ENCODE measurements around the gene IVNS1ABP. TPM values are rescaled to one million over a fixed set of nuclear protein-coding genes. Genes with fewer than 3 reads are reported as not detected.

Gene IVNS1ABP
- total and polyA plus RNA-seq, 9 donors = 31.2 to 73.9 (median 54.2) TPM

DNA sequence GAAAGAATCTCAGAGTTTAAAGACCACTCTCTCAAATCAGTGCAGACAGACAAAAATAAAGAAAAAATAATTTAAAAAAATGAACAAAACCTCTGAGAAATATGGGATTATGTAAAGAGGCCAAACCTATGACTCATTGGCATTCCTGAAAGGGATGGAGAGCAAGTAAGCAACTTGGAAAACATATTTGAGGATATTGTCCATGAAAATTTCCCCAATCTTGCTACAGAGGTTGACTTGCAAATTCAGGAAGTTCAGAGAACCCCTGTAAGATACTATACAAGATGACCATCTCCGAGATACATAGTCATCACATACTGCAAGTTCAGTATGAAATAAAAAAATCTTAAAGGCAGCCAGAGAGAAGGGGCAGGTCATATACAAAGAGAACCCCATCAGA, 43.7 kb upstream of the IVNS1ABP start:
- H3K27me3 ChIP-seq = no peaks in the 10 kb centered on the region
- TF ChIP-seq EP300 (IDR thresholded peaks at IDR 0.05) = no peak
- TF ChIP-seq POLR2A (IDR thresholded peaks at IDR 0.05) = no peak
- TF ChIP-seq, protein P1, sequence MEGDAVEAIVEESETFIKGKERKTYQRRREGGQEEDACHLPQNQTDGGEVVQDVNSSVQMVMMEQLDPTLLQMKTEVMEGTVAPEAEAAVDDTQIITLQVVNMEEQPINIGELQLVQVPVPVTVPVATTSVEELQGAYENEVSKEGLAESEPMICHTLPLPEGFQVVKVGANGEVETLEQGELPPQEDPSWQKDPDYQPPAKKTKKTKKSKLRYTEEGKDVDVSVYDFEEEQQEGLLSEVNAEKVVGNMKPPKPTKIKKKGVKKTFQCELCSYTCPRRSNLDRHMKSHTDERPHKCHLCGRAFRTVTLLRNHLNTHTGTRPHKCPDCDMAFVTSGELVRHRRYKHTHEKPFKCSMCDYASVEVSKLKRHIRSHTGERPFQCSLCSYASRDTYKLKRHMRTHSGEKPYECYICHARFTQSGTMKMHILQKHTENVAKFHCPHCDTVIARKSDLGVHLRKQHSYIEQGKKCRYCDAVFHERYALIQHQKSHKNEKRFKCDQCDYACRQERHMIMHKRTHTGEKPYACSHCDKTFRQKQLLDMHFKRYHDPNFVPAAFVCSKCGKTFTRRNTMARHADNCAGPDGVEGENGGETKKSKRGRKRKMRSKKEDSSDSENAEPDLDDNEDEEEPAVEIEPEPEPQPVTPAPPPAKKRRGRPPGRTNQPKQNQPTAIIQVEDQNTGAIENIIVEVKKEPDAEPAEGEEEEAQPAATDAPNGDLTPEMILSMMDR (IDR thresholded peaks at IDR 0.05) = no peak
- WGBS, 3 donors = 94 to 97% (median 96%) methylated on average over 1 of the region's 1 CpG
- no peaks in the 10 kb centered on the region for H3K9me3 ChIP-seq
- H3K27ac ChIP-seq = no peak overlapping the region
- DNase-seq = no peak
- H3K36me3 ChIP-seq = no peaks in the 10 kb centered on the region
- H3K4me1 ChIP-seq (ENCODE audit: insufficient read depth) = no peaks in the 10 kb centered on the region
- intact Hi-C loops (cut with DNase I) = no loop called here
- H3K4me3 ChIP-seq = no peak overlapping the region

DNA sequence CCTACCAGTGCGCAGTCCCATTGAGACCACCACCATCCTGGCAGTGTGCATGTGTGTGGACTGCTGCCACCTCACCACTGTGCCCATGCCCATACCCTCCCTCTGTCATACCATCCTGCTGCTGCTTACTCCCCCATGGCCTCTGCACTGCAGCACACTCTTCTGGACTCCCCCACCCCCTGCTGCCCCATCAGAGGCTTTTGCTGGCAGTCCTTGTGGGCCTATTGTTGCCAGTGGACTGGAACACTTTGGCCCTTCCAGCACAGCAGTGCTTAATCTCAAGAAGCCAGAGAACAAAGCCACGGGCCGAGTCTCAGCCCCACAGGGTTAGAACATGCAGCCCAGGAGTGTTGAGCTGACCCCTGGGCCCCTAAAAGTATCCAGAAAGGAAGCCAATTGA, 41.9 kb upstream of the IVNS1ABP start:
- Histone ChIP-seq H3K36me3 (no peaks in the 10 kb centered on the region), H3K9me3 (no peaks in the 10 kb centered on the region), H3K27me3 (no peaks in the 10 kb centered on the region), H3K4me3 (no peak overlapping the region), H3K4me1 (ENCODE audit: insufficient read depth) (no peaks in the 10 kb centered on the region), H3K27ac (no peak overlapping the region)
- intact Hi-C loops (cut with DNase I) = no loop called here
- DNase-seq = no peak
- TF ChIP-seq POLR2A (IDR thresholded peaks at IDR 0.05) (no peak), EP300 (IDR thresholded peaks at IDR 0.05) (no peak)
- TF ChIP-seq, protein P1 (IDR thresholded peaks at IDR 0.05) = no peak
- 65 to 72% (median 72%) methylated on average over 3 of the region's 3 CpGs for WGBS, 3 donors

DNA sequence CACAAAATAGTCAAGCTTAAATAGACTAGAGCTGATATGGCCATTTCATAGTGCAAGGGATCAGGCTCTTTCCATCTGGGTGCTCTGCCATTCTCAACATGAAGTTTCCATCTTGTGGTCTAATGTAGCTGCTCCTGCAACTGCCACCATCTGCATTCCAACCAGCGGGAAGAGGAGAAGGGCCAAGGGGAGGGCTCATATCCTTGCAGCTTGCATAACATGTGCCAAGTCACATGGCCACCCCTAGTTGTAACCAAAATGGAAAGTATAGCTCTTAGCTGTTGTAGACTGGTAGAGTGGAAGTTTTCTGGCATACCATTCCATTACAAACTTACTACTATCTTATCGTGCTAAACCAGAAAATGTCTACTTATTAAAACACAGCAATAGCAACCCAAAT, 38.9 kb upstream of the IVNS1ABP start:
- no peaks in the 10 kb centered on the region for H3K36me3 ChIP-seq
- no peak overlapping the region for H3K27ac ChIP-seq
- DNase-seq = no peak
- no peaks in the 10 kb centered on the region for H3K27me3 ChIP-seq
- WGBS, 3 donors = 75 to 87% (median 81%) methylated on average over 2 of the region's 2 CpGs
- intact Hi-C loops (cut with DNase I) = no loop called here
- H3K9me3 ChIP-seq = no peaks in the 10 kb centered on the region
- no peak overlapping the region for H3K4me3 ChIP-seq
- no peak for TF ChIP-seq POLR2A (IDR thresholded peaks at IDR 0.05)
- TF ChIP-seq EP300 (IDR thresholded peaks at IDR 0.05) = no peak
- TF ChIP-seq, protein P1 (IDR thresholded peaks at IDR 0.05) = no peak
- H3K4me1 ChIP-seq (ENCODE audit: insufficient read depth) = peaks cover 1% of the 10 kb centered on the region

DNA sequence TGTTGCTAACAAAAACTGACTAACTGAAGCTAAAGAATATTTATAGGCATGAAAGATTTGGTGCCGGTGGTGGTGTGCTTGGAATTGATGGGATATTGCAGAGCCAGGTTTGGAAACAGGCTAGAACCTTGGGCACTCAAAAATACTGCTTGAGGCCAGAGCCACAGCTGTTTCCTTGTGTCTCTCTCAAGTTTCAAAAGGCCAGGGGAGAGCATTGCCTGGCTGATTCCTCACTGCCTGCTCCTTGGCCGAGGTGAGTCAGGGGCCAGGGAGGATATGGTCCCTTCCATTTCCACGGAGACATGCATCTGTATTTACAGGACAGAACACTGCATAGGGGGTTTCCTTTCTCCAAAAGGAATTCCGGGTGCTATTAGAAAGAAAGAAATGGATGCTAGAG, 36.1 kb upstream of the IVNS1ABP start:
- no peaks in the 10 kb centered on the region for H3K9me3 ChIP-seq
- H3K27me3 ChIP-seq = no peaks in the 10 kb centered on the region
- intact Hi-C loops (cut with DNase I) = no loop called here
- H3K4me1 ChIP-seq (ENCODE audit: insufficient read depth) = peaks cover 1% of the 10 kb centered on the region
- no peak overlapping the region for H3K27ac ChIP-seq
- TF ChIP-seq EP300 (IDR thresholded peaks at IDR 0.05) (no peak), POLR2A (IDR thresholded peaks at IDR 0.05) (no peak)
- TF ChIP-seq, protein P1 (IDR thresholded peaks at IDR 0.05) = no peak
- WGBS, 3 donors = 46 to 51% (median 47%) methylated on average over 4 of the region's 4 CpGs
- DNase-seq = no peak
- H3K4me3 ChIP-seq = no peak overlapping the region
- no peaks in the 10 kb centered on the region for H3K36me3 ChIP-seq
